PFSK-1 (cell line): ENCODE results near the gene FUOM.

Experiments used
- FOXP2 ChIP-seq: optimal IDR thresholded peaks from 2 replicates; pipeline ENCODE3; 2011; ENCODE audit warnings: borderline replicate concordance, control low read depth, inconsistent platforms; ENCODE audit not compliant: insufficient read depth; ENCODE audit errors: extremely low read length, extremely low read depth
- POLR2AphosphoS5 ChIP-seq: IDR thresholded peaks from 2 replicates; pipeline ENCODE4 v1.6.1; 2012; ENCODE audit warnings: low read depth, mild to moderate bottlenecking, control low read depth, low read length, moderate library complexity
- REST ChIP-seq, 2 experiments: IDR thresholded peaks; 2 replicates each; pipeline versions ENCODE4 v1.6.1 to v1.8.0; 2011 to 2012; ENCODE audit warnings: low read depth in 2 of 2, low read length in 2 of 2, control low read depth in 1 of 2, inconsistent platforms in 1 of 2, mild to moderate bottlenecking in 1 of 2, moderate library complexity in 1 of 2; ENCODE audit not compliant: insufficient read depth in 1 of 2

DNA sequence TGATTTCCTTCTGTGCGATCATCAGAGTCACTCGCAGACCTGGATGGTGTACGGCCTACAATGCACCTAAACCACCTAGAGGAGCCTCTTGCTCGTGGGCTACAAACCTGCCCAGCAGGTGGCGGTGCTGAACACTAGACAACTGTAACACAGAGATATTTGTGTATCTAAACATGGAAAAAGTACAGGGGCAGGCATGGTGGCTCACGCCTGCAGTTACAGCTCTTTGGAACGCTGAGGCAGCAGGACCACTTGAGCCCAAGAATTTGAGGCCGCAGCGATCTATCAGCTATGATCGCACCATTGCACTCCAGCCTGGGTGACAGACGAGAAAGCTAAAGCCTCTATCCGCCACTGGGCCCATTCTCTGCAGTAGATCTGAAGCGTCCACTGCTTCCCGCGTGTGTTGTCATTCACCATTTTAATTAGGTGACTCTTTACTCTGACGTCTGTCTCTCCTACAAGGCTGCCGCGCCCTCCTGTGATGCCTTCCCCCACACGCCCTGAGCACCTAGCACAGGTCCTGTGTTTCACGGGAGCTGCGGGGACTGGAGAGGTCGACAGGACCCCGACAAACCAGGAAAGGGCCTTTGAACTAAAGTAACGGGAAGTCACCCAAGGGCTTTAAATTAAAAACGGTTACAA is 49.9 kb downstream of the FUOM start:
- TF ChIP-seq REST (IDR thresholded peaks at IDR 0.05; ENCODE audit: insufficient read depth in 1 of 2, low read depth in 2 of 2, low read length in 2 of 2) (no peak), POLR2AphosphoS5 (no peak), FOXP2 (no peak)
